ENCODE results near the gene RAB3A.
A peak's percentile ranks its signal among the peaks of the same experiment; 100 is the strongest.

RAB3A gene

DNA sequence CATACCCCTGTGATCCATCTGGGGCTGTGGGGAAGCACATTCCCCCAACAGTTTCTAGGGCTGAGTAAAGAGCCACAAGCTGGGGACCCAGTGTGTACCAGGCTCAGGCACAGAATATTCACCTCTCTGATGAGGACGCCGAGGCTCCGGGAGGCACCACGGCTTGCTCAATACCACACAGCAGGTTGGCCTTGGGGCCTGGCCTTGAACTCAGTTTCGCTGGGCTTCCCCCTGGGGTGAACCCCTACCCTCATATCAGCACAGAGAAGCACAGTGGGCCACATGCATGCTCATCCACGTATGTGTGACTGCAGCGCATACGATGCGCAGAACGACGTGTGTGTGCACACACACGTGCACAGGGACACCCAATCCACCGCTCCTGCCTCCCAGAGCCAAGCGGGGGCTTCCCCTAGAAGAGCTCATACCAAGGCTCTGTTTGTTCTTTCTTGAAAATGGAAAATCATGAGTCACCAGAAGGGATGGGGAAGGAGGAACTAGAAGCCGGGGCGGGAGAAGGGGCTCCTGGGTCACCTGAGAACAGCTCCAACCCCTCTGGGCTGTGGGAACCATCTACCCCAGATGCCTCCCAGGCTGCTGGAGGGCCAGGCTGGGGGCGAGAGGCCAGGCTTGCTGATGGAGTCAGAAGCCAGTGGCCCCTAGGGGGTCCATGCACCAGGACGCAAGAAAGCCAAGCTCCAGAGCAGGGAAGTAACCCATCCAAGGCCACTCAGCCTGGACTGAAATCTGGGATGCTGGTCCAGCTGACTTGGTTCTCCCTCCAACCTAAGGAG, 27.3 kb upstream of the RAB3A start:
- TF ChIP-seq CTCF (IDR thresholded peaks at IDR 0.05; ENCODE audit: control extremely low read depth, extremely low read depth, low read depth, missing control alignments): no peak
- ChIA-PET POLR2A (interaction anchor here (0.7 kb wide), 1 partner anchor 50 kb away, joined by 3 read pairs; the partner anchor contains the start of gene JUND), CTCF (interaction anchor here (0.7 to 4.5 kb wide), 10 partner anchors 10 to 171 kb away, joined by 3 to 59 read pairs (median 4); a partner anchor contains a TSS)
- DNase-seq (ENCODE audit: extremely low spot score): no peak

DNA sequence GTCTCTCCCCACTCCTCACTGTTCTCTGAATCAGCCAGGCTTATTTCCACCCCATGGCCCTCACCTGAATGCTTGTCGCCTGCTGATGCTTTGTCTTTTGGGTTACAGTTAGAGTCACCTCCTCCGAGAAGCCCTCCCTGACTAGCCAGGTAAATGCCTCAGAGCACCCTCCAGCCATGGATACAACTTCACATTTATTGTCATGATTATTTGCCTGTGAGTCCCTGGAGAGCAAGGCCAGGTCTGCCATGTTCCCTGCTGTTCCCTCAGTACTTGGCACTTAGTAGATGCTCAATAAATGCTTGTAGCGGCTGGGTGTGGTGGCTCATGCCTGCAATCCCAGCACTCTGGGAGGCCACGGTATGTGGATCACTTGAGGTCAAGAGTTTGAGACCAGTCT, 26.1 kb upstream of the RAB3A start:
- TF ChIP-seq CTCF (IDR thresholded peaks at IDR 0.05; ENCODE audit: control extremely low read depth, extremely low read depth, low read depth, missing control alignments): no peak
- CTCF ChIA-PET: interaction anchor here (0.6 to 4.5 kb wide), 7 partner anchors 8 to 172 kb away, joined by 3 to 59 read pairs (median 4); a partner anchor contains a TSS
- POLR2A ChIA-PET: no interaction called here
- DNase-seq (ENCODE audit: extremely low spot score): no peak

GRCh38 chr19:18229474-18229873, 25.6 kb upstream of the RAB3A start:
- ChIA-PET CTCF (interaction anchor here (0.8 to 1.3 kb wide), 4 partner anchors 11 to 182 kb away, joined by 3 to 7 read pairs (median 4); no protein-coding TSS in a partner anchor), POLR2A (no interaction called here)
- peak; percentile 58 for TF ChIP-seq CTCF (IDR thresholded peaks at IDR 0.05; ENCODE audit: control extremely low read depth, extremely low read depth, low read depth, missing control alignments)
- no peak for DNase-seq (ENCODE audit: extremely low spot score)

DNA sequence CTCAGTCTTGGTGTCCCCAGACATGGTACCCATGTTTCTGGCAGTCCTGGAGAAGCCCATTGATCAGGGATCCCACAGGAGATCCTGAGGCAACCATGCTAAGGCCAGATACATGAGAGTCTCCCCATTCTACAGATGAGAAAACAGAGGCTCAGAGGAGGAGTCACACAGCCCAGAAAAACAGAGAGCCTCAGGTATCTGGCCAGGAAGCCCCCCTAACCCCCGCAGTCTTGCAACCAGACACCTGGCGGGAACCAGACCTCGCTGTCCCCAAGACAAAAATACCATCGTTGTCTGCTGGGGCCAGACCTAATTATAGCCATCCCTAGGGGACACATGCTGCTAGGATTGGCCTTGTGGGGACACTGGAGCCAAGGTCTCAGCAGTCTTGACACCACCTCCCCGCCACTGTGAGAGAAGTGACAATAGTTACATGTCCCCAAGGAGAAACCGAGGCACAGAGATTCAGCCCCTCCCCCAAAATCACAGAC, 24.0 kb upstream of the RAB3A start:
- DNase-seq (ENCODE audit: extremely low spot score): no peak
- ChIA-PET CTCF (interaction anchor here (1.0 to 1.3 kb wide), 2 partner anchors 13 to 23 kb away, joined by 3 to 7 read pairs; no protein-coding TSS in a partner anchor), POLR2A (no interaction called here)
- no peak for TF ChIP-seq CTCF (IDR thresholded peaks at IDR 0.05; ENCODE audit: control extremely low read depth, extremely low read depth, low read depth, missing control alignments)

GRCh38 chr19:18226956-18227780, 23.3 kb upstream of the RAB3A start:
- ChIA-PET POLR2A (interaction anchor here (1.8 kb wide), 1 partner anchor 52 kb away, joined by 11 read pairs; no protein-coding TSS in a partner anchor), CTCF (interaction anchor here (0.9 kb wide), 1 partner anchor 25 kb away, joined by 5 read pairs; no protein-coding TSS in a partner anchor)
- no peak for TF ChIP-seq CTCF (IDR thresholded peaks at IDR 0.05; ENCODE audit: control extremely low read depth, extremely low read depth, low read depth, missing control alignments)
- no peak for DNase-seq (ENCODE audit: extremely low spot score)
